CD4-positive, alpha-beta T cell treated with Interleukin-15 for 1 hour (primary cell): Measurements from ENCODE around the gene SLC22A12.
"Not testable (repeated sequence)": the region's sequence is repeated elsewhere in the genome, so short reads cannot be mapped to it uniquely, and the experiment has no call there.

Experiments used
- DNase-seq: peaks from one replicate; pipeline ENCODE4 v3.0.0-alpha.2; 2020

Gene SLC22A12

DNA sequence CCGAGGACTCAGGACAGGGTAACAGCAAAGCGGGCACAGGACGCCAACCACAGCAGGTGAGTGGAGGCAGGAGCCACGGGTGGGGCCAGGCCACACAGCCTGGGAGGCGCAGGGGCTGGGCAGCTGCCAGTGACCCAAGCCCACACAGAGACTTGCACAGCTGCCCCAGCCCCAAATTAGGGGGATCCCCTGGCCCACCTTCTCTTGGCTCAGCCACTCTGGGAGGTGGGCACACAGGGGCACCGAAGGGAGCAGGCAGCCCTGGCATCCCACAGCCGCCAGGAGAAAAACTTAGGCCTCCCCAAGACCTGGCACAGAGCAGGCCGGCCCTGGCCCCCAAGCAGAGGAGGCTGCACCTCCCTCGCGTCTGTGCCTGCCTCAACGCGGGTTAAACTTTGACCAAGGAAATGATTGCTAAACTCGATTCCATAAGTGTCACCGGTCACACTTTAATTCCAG is at the start of gene SLC22A12:
Gene SLC22A12, plus strand, starts transcription at position 458 of the 459 bp plus-strand sequence. CDS start 337 bp downstream, outside the sequence.
- no peak for DNase-seq

- no peak for DNase-seq
Observed at GRCh38 chr11:64542172-64543125, 48.6 kb upstream of the SLC22A12 start.

DNA sequence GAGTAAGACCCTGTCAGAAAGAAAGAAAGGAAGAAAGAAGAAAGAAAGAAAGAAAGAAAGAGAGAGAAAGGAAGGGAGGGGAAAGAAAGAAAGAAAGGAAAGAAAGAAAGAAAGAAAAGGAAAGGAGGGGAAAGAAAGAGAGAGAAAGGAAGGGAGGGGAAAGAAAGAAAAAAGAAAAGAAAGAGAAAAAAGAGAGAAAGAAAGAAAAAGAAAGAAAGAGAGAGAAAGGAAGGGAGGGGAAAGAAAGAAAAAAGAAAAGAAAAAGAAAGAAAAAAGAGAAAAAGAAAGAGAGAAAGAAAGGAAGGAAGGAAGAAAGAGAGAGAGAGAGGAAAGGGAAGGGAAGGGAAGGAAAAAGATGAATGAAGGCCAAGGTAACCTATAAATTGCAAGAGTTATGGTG is 47.2 kb upstream of the SLC22A12 start:
- DNase-seq = no peak

GRCh38 chr11:64544616-64545296 is 46.3 kb upstream of the SLC22A12 start:
- no peak for DNase-seq

GRCh38 chr11:64545619-64546018 is 45.4 kb upstream of the SLC22A12 start:
- no peak for DNase-seq

DNA sequence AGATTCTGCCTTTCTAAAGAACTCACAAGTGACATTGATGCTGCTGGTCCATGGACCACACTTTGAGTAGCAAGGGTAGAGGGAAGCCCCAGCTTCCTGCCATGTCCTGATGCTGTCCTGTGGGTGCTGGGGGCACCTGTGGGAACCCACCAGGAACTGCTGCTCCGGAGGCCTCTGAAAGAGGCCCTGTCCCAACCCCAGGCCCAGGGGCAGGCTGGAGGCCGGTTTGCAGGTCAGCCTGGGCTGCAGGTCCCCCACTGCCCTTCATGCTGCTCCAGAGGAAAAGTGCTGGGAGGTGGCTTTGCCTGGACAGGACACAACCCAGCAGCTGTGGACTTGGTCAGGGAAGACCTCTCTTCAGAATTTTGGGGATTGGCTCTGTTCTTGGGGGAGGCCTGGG is 44.8 kb upstream of the SLC22A12 start:
- DNase-seq = no peak

DNA sequence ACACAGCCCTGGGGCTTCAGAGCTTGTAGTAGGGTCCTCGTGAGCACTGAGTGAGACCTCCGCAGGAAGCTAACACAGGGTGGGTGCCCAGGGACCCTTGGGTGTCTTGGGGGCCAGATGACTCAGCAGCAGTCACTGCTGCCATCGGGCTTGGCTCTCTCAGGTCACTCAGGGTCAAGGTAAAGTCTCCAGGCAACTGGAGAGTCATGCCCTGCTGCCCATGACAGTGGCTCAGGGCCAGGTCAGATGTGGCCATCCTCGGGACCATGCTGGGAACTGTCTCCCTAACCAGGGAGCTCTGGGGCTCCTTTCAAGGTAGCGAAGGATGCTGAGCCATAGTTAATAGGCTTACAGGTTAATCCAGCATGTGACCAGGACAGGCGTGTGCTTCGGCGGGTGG is 44.4 kb upstream of the SLC22A12 start:
- no peak for DNase-seq

- DNase-seq = no peak
Observed at GRCh38 chr11:64549969-64550368, 41.1 kb upstream of the SLC22A12 start.

GRCh38 chr11:64553554-64554201 is 37.3 kb upstream of the SLC22A12 start:
- peak; percentile 30 for DNase-seq

- DNase-seq = no peak
Observed at GRCh38 chr11:64556044-64556720, 34.8 kb upstream of the SLC22A12 start.

GRCh38 chr11:64556721-64557250 is 34.2 kb upstream of the SLC22A12 start:
- no peak for DNase-seq

GRCh38 chr11:64558065-64558745 is 32.8 kb upstream of the SLC22A12 start:
- DNase-seq = no peak

DNA sequence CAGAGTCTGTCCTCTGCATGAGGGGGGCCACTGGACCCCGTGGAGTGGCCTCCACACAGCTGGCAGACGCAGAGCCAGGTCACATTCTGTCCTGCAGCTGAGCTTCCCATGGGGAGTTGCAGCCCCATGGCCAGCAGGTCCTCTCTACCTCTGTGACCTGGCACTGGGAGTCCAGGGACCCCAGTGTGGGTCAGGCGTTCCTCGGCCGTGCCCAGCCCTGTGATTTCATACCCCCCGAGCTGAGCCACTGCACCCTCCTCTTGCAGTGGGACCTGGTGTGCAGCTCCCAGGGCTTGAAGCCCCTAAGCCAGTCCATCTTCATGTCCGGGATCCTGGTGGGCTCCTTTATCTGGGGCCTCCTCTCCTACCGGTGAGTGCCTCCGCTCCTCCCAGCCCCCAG is 32.2 kb upstream of the SLC22A12 start:
- DNase-seq = no peak

DNA sequence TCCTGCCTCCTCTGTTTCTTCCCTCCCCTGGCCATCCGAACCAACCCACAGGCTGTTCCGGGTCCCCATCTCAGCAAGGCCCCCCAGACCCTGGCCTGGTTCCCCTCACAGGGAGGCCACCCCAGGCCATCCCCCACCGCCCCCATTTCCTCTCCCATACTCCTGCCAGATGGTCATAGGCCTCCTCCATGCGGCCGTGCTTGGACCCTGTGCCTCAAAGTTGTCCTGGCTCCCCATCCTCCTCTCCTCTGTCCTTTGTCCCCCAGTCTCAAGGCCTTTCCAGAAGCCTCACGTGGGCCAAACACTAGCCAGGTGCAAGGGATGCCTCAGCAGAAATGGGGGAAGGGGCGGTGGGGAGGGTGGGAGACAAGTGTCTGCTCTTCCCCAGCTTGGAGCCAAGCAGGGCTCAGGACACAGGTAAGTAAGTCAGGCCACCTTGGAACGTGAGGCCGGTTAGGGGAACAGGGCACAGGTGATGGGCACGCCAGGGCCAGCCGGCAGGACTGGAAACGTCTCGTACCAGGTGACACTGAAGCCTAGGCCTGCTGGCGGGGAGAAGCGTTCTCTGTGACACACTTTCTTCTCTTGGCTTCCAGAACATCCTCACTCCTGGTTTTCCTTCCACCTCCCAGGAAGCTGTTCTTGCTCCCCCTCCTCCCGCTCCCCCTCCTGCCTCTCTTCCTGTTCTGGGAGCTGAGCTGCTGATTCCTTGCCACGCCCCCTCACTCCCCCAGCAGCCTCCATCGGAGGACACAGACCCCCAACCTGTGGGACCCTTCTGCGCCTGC is 31.5 kb upstream of the SLC22A12 start:
- DNase-seq = no peak

- no peak for DNase-seq
Observed at GRCh38 chr11:64560139-64560771, 30.8 kb upstream of the SLC22A12 start.

DNA sequence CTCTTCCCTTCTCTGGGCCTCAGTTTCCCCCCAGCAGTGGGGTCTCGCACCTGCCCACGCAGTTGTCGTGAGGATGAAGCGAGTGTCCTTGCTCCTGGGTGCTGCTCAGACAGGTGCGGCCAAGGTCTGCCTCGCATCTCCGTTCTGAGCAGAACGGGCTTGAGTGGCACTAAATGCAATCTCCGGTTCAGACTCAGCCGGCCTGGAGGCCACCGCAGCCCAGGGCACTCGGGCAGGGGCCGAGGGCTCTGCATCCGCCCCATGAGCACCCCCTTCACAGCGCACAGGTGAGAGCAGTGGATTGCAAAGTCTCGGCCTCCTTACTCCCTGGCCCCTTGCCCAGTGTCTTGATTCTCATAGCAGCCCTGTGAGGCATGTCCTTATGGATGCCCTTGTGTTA is 30.1 kb upstream of the SLC22A12 start:
- DNase-seq = no peak

DNA sequence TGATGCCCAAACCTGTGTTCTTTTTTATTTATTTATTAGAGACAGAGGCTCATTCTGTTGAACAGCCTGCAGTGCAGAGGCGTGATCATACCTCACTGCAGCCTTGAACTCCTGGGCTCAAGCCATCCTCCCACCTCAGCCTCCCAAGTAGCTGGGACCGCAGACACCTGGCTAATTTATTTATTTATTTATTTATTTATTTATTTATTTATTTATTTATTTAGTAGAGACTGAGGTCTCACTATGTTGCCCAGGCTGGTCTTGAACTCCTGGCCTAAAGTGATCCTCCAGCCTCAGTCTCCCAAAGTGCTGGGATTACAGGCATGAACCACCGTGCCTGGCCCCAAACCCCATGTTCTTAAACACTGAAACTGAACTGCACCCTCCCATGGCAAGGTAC is 29.6 kb upstream of the SLC22A12 start:
- DNase-seq = not testable (repeated sequence)

- no peak for DNase-seq
Observed at GRCh38 chr11:64561984-64562722, 28.9 kb upstream of the SLC22A12 start.

DNA sequence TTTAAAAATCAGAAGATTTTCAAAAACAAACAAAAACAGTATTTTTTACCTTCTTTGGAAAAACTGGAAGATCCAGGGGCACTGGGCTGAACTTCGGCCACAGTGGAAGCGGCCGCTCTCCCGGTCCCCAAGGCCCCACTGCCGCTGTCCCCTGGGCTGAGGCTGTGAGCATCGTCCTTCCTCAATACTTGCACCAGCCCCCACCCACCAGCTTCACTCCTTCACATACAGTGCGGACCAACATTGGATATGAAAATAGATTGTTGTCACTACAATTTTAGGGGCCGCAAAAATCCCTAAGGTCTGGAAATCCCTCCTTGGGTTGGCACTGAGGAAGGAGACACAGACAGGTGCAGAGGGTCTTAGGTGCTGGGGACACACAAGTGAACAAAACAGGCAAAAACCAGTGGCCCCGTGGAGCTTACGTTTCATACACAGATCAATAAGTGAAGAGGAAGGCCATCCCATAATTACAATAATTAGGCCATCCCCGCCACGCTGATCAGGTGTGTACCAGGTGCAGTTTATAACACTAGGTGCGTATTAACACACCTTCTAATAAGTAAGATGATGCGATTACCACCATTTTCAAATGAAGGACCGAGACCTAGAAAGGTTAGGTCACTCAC is 28.2 kb upstream of the SLC22A12 start:
- DNase-seq = no peak
